Kidney (tissue), 14 donors: Measurements from ENCODE around the gene ALLC. TPM values are rescaled to one million over a fixed set of nuclear protein-coding genes. Genes with fewer than 3 reads are reported as not detected.

Experiments
- DNase-seq, 5 donors: peaks; one replicate each; pipeline ENCODE4 v3.0.0-alpha.2; 2013 to 2020
- FAIRE-seq: peaks from 2 replicates; lab custom pipeline; 2012; peaks lifted over from hg19 to GRCh38; lab: Jason Lieb, UNC
- H3K27ac ChIP-seq, 2 donors: one replicate each; pipeline ENCODE4 v1.7.0; 2013; ENCODE audit warnings: low read depth in 2 of 2, low read length in 2 of 2, inconsistent platforms in 1 of 2
- H3K27me3 ChIP-seq: one replicate; pipeline ENCODE4 v1.7.1; 2013; ENCODE audit warnings: low read length, inconsistent platforms; ENCODE audit not compliant: control insufficient read depth, insufficient read depth
- H3K36me3 ChIP-seq, 3 donors: one replicate each; pipeline versions ENCODE4 v1.7.0 to v1.7.1; 2013; ENCODE audit warnings: low read length in 3 of 3, control low read depth in 1 of 3, inconsistent platforms in 1 of 3; ENCODE audit not compliant: insufficient read depth in 3 of 3, control insufficient read depth in 2 of 3
- H3K4me1 ChIP-seq, 3 donors: one replicate each; pipeline versions ENCODE4 v1.7.0 to v1.7.1; 2013; ENCODE audit warnings: low read length in 3 of 3, inconsistent platforms in 1 of 3, low read depth in 1 of 3; ENCODE audit not compliant: control insufficient read depth in 2 of 3, insufficient read depth in 2 of 3
- H3K4me3 ChIP-seq, 3 donors: one replicate each; pipeline versions ENCODE4 v1.7.0 to v1.8.1; 2013; ENCODE audit warnings: low read length in 3 of 3, control low read depth in 1 of 3, inconsistent platforms in 1 of 3
- H3K9ac ChIP-seq, 3 donors: one replicate each; pipeline versions ENCODE4 v1.7.0 to v1.7.1; 2013; ENCODE audit warnings: low read length in 3 of 3, control low read depth in 1 of 3, inconsistent platforms in 1 of 3
- H3K9me3 ChIP-seq, 3 donors: one replicate each; pipeline versions ENCODE4 v1.7.0 to v1.7.1; 2013; ENCODE audit warnings: low read length in 3 of 3, control low read depth in 1 of 3, inconsistent platforms in 1 of 3; ENCODE audit not compliant: control insufficient read depth in 2 of 3, insufficient read depth in 1 of 3
- CTCF ChIP-seq: IDR thresholded peaks from 3 replicates; pipeline ENCODE4 v1.5.1; 2012; ENCODE audit warnings: mild to moderate bottlenecking, moderate library complexity, borderline replicate concordance; ENCODE audit not compliant: insufficient read depth; ENCODE audit errors: extremely low read depth
- intact Hi-C: fragments of 100-400 bp; cut with DNase I; formaldehyde crosslinking; loops from one replicate; pipeline ENCODE4 v1.11.1; 2022
- polyA plus RNA-seq: library from polyadenylated mRNA; stranded (reverse); fragments of 350-450 nt; fragmentation: Illumina TruSeq; extraction: RNeasy Lipid Tissue Mini Kit (QIAGEN cat#74804); gene quantifications from one replicate; pipeline ENCODE4 v1.2.3, GENCODE V29; 2014; ENCODE audit warnings: low read depth, low replicate concordance; ENCODE audit not compliant: insufficient read depth
- total RNA-seq: library from RNA; stranded (reverse); fragmentation: NEBNext Ultra II Directional; extraction: Animal tissue kit (Norgen Biotek cat#: 25700); gene quantifications from one replicate; pipeline ENCODE4 v1.2.1, GENCODE V29; 2021
- donor health status: control.
- donor health status: control.
- donor health status: control.
- donor health status: control.
- donor health status: control.
- donor health status: DM: yes; HTN: yes; CAD: no.
- donor health status: Normal renal cell carcinoma (clear cell type).

ALLC gene
- total and polyA plus RNA-seq, 2 donors from 2014 or later, result 1.3 TPM; not detected in 1

- Histone ChIP-seq H3K4me3 (no peak overlapping the region), H3K36me3 (no peaks in the 10 kb centered on the region), H3K27me3 (no peaks in the 10 kb centered on the region), H3K9me3 (no peaks in the 10 kb centered on the region), H3K27ac (no peak overlapping the region), H3K4me1 (no peaks in the 10 kb centered on the region), H3K9ac (no peak overlapping the region)
- peak; percentile 9 for TF ChIP-seq CTCF
- DNase-seq (peak in 2 of 5 donors; percentile 22 to 62), FAIRE-seq (no peak)
- intact Hi-C loops, result no loop called here
Observed at GRCh38 chr2:3738454-3738853, 80.5 kb downstream of the ALLC start.

GRCh38 chr2:3739313-3739712 lies 81.3 kb downstream of the ALLC start:
- Histone ChIP-seq H3K9me3 (no peaks in the 10 kb centered on the region), H3K27me3 (no peaks in the 10 kb centered on the region), H3K4me1 (no peaks in the 10 kb centered on the region), H3K36me3 (no peaks in the 10 kb centered on the region), H3K9ac (no peak overlapping the region), H3K27ac (no peak overlapping the region), H3K4me3 (no peak overlapping the region)
- TF ChIP-seq CTCF, result no peak
- no peak for FAIRE-seq
- intact Hi-C loops, result no loop called here
- DNase-seq, result no peak

GRCh38 chr2:3741396-3741795 lies 83.4 kb downstream of the ALLC start:
- no peak for FAIRE-seq
- H3K4me3 ChIP-seq, result no peak overlapping the region

More at GRCh38 chr2:3741396-3741795, 83.4 kb downstream of the ALLC start:
- Histone ChIP-seq H3K9ac (no peak overlapping the region), H3K4me1 (no peaks in the 10 kb centered on the region), H3K27ac (no peak overlapping the region), H3K9me3 (no peaks in the 10 kb centered on the region), H3K36me3 (no peaks in the 10 kb centered on the region), H3K27me3 (no peaks in the 10 kb centered on the region)
- no peak for DNase-seq
- intact Hi-C loops, result no loop called here
- no peak for TF ChIP-seq CTCF
